GM04503 (cell line): ENCODE data around the gene ISL2.

ENCODE experiments used
- DNase-seq: peaks from one replicate; pipeline ENCODE4 v3.0.0-alpha.2; 2012; ENCODE audit warnings: low read depth

ISL2 gene

GRCh38 chr15:76377217-76377616 is 40.6 kb downstream of the ISL2 start:
- no peak for DNase-seq

- DNase-seq: no peak
Observed at GRCh38 chr15:76377751-76378150, 41.2 kb downstream of the ISL2 start.

DNA sequence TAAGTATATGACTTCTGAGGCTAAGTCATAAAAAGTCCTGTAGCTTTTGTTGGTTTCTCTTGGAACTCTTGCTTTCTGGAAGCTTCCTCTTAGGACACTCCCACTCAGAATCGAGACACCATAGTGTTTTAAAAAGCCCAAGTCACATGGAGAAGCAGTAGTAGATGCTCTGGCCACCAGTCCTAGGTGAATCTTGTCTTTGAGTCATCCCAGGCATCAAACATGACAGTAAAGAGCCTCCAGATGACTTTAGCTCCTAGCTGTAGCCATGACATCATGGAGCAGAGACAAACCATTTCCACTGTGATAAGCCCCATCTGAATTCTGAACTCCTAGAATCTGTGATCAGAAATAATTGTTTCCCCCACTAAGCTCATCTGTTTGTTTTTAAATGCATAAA is 42.1 kb downstream of the ISL2 start:
- no peak for DNase-seq

DNA sequence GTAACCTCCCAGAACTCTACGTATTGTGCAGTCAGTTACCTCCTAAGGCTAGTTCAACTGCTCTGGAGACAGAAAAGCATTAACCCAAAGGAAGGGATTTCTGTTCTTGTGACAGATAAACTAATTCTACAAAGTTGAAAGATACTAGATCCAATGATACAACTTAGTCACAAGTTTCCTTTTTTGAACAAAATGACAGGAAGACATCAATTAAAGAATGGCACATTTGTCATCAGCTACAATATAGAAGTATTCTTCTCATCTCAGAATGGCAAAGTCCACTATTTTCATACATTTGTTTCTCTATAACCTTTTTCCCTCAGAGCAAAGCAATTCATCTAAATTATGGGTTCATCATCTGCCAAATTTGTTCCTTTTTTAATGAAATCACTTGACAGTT is 43.7 kb downstream of the ISL2 start:
- DNase-seq: no peak

DNA sequence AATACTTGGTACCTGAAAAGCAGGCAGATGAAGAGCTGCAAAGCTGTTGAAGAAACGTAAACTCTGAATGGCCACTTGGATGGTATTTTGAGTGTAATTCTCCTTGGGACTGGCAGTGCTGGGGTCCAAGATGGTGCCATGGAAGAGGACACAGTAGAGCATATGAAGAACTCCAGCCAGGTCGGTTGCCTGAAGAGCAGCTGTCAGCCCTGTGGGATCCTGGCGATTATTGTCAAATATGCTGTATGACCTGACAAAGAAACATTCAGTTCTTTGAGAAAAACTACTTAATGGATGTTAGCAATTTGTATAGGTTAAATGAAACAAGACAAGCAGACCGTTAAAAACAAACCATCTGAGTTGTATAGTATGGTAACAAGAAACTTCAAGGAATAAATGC is 44.8 kb downstream of the ISL2 start:
- DNase-seq: no peak

DNA sequence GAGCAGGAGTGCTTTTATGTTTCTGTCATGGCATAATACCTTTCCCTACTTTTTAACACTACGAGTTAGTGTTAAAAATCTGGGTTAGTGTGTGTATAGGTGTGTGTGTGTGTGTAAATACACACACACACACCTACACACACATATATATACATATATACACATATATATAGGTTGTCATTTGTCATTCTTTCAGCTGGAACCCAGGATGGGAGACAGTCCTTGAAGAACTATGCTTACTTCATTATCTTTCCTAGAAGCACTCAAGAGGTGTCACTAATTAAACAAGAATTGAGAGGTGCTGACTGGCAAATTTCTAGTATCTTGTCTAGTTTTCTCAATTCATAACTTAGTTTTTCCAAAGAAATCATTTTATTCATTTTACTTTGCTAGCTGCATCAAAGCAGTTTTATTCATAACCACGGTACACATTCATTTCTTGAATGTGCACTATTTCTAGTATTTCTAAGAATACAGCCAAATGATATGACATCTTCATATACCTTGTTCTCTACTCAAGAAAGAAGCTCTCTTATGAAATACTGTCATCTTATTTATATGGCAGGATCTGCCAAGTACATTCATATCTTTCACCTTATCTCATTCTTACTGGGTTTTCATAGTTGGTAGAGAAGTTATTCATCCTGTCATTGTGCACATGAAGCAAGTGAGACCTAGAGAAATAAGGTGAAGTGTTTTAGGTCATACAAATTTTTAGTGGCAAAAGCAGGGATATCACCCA is 46.6 kb downstream of the ISL2 start:
- DNase-seq: no peak

GRCh38 chr15:76384409-76384808 is 47.8 kb downstream of the ISL2 start:
- DNase-seq: no peak

DNA sequence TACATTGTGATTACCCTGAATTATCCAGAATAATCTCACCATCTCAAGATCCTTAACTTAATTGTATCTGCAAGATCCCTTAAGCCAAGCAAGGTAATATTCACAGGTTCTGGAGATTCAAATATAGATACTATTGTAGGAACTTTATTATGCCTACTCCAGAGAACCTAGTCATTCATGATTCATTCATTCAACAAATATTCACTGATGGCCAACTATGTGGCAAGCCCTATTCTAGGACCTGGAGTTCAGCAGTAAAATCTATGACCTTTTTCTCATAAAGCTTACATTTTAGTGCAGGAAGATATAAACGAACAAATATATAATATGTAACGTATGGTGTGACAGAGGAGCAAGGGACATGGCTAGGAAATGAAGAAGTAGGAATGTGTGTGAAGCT is 49.6 kb downstream of the ISL2 start:
- no peak for DNase-seq

DNA sequence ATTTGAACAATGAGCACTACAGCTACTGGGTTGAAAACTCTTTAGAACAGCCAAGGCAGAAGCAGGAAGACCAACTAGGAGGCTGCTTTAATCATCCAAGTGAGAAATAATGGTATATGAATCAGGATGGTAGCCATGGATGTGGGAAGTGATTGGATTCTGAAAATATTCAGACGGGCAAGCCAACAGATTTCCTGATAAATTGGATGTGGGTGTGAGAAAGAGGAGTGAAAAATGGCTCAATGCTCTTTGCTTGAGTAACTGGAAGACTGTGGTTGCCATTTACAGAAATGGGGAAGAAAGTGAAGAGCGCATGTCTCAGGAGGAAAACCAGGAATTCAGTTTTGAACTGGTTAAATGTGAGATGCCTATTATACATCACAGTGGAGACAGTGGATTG is 50.4 kb downstream of the ISL2 start:
- DNase-seq: no peak

DNA sequence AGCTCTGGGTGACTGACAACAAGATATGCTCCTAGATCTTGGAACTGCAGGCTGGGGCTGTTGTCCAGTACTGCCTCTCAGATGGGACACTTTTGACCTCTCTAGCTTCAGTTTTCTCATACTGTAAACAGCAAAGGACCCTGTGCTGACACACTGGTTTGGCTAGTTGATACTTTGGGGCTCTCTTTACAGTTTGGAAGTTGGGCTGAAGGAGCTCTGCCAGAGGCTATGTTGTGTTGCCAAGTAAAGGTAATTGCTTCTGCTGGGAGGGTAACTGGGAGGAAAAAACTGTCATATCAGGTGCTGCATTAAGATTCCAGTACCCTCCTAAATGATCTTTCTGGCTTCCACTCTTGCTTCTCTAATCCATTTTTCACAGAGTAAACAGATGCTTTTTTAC is 54.0 kb downstream of the ISL2 start:
- DNase-seq: no peak

- DNase-seq: no peak
Observed at GRCh38 chr15:76391309-76391708, 54.7 kb downstream of the ISL2 start.

GRCh38 chr15:76391847-76392246 is 55.3 kb downstream of the ISL2 start:
- DNase-seq: no peak
